K562 (cell line): ENCODE results near the gene CACNA2D3.

Experiments used
- BACH1 ChIP-seq: fragments of 200-800 bp; sonication (Bioruptor generic); IDR thresholded peaks from 2 replicates; pipeline ENCODE4 v1.6.1; 2016; ENCODE audit warnings: missing genetic modification characterization, missing compliant biosample characterization
- BRCA1 ChIP-seq, 2 experiments: fragments of 450-650 bp in 1 of 2; sonication (generic) in 1 of 2; formaldehyde crosslinking in 1 of 2; IDR thresholded peaks; 2 replicates each; pipeline versions ENCODE4 v1.5.0 to v1.6.1; 2017 to 2020; ENCODE audit warnings: mild to moderate bottlenecking in 1 of 2, missing genetic modification reagents in 1 of 2
- CHD1 ChIP-seq: fragments of 200-600 bp; sonication (generic); IDR thresholded peaks from one replicate; pipeline ENCODE4 v1.6.1; 2012; ENCODE audit warnings: mild to moderate bottlenecking, moderate library complexity, low read length, inconsistent platforms
- CTCF ChIP-seq, 3 experiments: IDR thresholded peaks in 2 of 3; conservative IDR thresholded peaks in 1 of 3; 2 replicates each; pipeline ENCODE4 v1.5.1; 2011 to 2012; ENCODE audit warnings: low read length in 3 of 3, mild to moderate bottlenecking in 3 of 3, control low read depth in 2 of 3, improper control_type of control experiment in 1 of 3, inconsistent platforms in 1 of 3, low read depth in 1 of 3, mixed read lengths in 1 of 3, moderate library complexity in 1 of 3; ENCODE audit not compliant: insufficient read depth in 2 of 3
- DPF2 ChIP-seq: fragments of 450-650 bp; IDR thresholded peaks from 2 replicates; pipeline ENCODE4 v1.6.1; 2016
- IFI16 ChIP-seq: fragments of 250-450 bp; sonication (Bioruptor Pico); IDR thresholded peaks from 2 replicates; pipeline ENCODE4 v2.1.2; 2022; ENCODE audit warnings: mild to moderate bottlenecking, inconsistent platforms
- MAFG ChIP-seq: fragments of 450-650 bp; conservative IDR thresholded peaks from 2 replicates; pipeline ENCODE4 v1.6.1; 2016; ENCODE audit warnings: missing genetic modification characterization, missing compliant biosample characterization
- SREBF1 ChIP-seq: fragments of 150-350 bp; IDR thresholded peaks from 2 replicates; pipeline ENCODE4 v1.6.1; 2014; ENCODE audit warnings: antibody characterized with exemption, low read depth, low read length, borderline replicate concordance
- TOE1 ChIP-seq, 2 experiments: fragments of 450-650 bp in 1 of 2; sonication (generic) in 1 of 2; formaldehyde crosslinking in 1 of 2; IDR thresholded peaks; 2 replicates each; pipeline versions ENCODE4 v1.7.1 to v1.8.0; 2016 to 2022; ENCODE audit warnings: borderline replicate concordance in 2 of 2, mild to moderate bottlenecking in 2 of 2, antibody characterized with exemption in 1 of 2, inconsistent platforms in 1 of 2, low read depth in 1 of 2, missing genetic modification reagents in 1 of 2, moderate library complexity in 1 of 2
- USF1 ChIP-seq: sonication (generic); formaldehyde crosslinking; IDR thresholded peaks from 2 replicates; pipeline ENCODE4 v1.9.0; 2022; ENCODE audit warnings: mild to moderate bottlenecking, missing genetic modification reagents
- YY1 ChIP-seq, 3 experiments: IDR thresholded peaks; 2 replicates each; pipeline ENCODE4 v1.6.1; 2011; ENCODE audit warnings: low read length in 2 of 3, mild to moderate bottlenecking in 2 of 3, moderate library complexity in 2 of 3, borderline replicate concordance in 1 of 3, control low read depth in 1 of 3, low read depth in 1 of 3; ENCODE audit not compliant: insufficient read depth in 3 of 3, insufficient replicate concordance in 2 of 3, control insufficient read depth in 1 of 3, insufficient read length in 1 of 3; ENCODE audit errors: extremely low read depth in 1 of 3
- ZNF318 ChIP-seq, 2 experiments: fragments of 450-650 bp; IDR thresholded peaks; 2 replicates each; pipeline ENCODE4 v1.6.1; 2016; ENCODE audit warnings: mild to moderate bottlenecking in 2 of 2, borderline replicate concordance in 1 of 2, low read depth in 1 of 2, moderate library complexity in 1 of 2
- TF ChIP-seq, protein P1 (sequence below): sonication (generic); formaldehyde crosslinking; IDR thresholded peaks from 2 replicates; pipeline ENCODE4 v1.8.0; 2022; ENCODE audit warnings: missing genetic modification reagents, mild to moderate bottlenecking, borderline replicate concordance

DNA sequence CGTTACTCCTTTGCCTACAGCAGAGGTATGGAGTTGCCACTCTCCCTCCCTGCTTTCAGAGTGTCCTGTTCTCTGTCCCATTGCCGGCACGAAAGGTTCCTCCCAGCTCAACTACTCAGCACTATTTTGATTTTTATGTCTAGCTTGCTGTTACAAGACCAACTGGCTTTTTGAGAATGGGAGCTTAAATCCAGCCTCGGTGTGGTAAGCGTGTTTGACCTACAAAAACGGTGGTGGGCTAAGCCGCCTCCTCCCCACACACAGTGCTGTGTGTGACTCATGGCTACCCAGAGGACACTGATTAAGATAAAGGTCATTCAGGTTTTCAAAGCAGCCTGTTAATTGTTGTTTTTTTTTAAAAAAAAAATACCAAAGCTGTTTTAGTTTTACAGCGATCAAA lies 741.0 kb downstream of the CACNA2D3 start:
- no peak for TF ChIP-seq IFI16 (CRISPR knock-in tag)
- TF ChIP-seq CTCF (IDR thresholded peaks at IDR 0.05 in 2 of 3, conservative IDR thresholded peaks at IDR 0.05 in 1 of 3; ENCODE audit: insufficient read depth in 2 of 3, low read depth in 1 of 3, low read length in 3 of 3): no peak
- TF ChIP-seq, protein P1, sequence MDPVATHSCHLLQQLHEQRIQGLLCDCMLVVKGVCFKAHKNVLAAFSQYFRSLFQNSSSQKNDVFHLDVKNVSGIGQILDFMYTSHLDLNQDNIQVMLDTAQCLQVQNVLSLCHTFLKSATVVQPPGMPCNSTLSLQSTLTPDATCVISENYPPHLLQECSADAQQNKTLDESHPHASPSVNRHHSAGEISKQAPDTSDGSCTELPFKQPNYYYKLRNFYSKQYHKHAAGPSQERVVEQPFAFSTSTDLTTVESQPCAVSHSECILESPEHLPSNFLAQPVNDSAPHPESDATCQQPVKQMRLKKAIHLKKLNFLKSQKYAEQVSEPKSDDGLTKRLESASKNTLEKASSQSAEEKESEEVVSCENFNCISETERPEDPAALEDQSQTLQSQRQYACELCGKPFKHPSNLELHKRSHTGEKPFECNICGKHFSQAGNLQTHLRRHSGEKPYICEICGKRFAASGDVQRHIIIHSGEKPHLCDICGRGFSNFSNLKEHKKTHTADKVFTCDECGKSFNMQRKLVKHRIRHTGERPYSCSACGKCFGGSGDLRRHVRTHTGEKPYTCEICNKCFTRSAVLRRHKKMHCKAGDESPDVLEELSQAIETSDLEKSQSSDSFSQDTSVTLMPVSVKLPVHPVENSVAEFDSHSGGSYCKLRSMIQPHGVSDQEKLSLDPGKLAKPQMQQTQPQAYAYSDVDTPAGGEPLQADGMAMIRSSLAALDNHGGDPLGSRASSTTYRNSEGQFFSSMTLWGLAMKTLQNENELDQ (CRISPR knock-in tag): no peak
- no peak for TF ChIP-seq BRCA1 (IDR thresholded peaks at IDR 0.05)
- no peak for TF ChIP-seq BRCA1 (CRISPR knock-in tag; IDR thresholded peaks at IDR 0.05)
- TF ChIP-seq BACH1 (tag): no peak
- TF ChIP-seq SREBF1: no peak
- no peak for TF ChIP-seq DPF2
- no peak for TF ChIP-seq YY1 (IDR thresholded peaks at IDR 0.05; ENCODE audit: borderline replicate concordance in 1 of 3, control insufficient read depth in 1 of 3, extremely low read depth in 1 of 3, insufficient read depth in 3 of 3, insufficient read length in 1 of 3, insufficient replicate concordance in 2 of 3, low read depth in 1 of 3, low read length in 2 of 3)
- TF ChIP-seq USF1: no peak
- no peak for TF ChIP-seq ZNF318 (IDR thresholded peaks at IDR 0.05; ENCODE audit: borderline replicate concordance in 1 of 2, low read depth in 1 of 2)
- TF ChIP-seq CHD1: no peak
- no peak for TF ChIP-seq TOE1 (IDR thresholded peaks at IDR 0.05; ENCODE audit: borderline replicate concordance)
- no peak for TF ChIP-seq TOE1 (CRISPR knock-in tag; IDR thresholded peaks at IDR 0.05; ENCODE audit: borderline replicate concordance, low read depth)
- no peak for TF ChIP-seq MAFG (tag)
